ENCODE results near the gene DRC7. TPM values are rescaled to one million over a fixed set of nuclear protein-coding genes. Genes with fewer than 3 reads are reported as not detected.

DRC7 gene
- total and polyA plus RNA-seq, 10 donors, result 0.03 to 2.1 (median 0.15) TPM; not detected in 4

DNA sequence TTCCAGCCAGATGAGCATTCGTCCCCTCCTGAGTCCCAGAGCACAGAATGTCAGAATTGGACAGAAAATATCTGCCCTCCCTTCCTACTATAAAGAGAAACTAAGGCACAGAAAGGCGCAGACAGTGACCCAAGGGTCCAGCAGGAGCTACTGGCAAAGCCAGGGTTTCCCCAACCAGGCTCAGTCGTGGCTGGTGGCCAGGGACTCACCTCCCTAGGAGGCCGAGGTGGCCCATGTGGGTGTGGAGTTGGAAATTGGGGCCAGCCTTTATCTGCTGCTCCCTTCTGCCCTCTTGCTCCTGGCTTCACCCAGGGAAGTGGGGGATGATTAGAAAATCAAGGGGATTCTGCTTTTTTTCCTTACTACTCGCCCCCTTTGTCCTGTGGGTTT, 1.1 kb downstream of the DRC7 start:
- H3K27ac ChIP-seq, result peak overlapping the region in 3 of 8 donors; percentile 70 to 83 (median 76)
- intact Hi-C loops (cut with DNase I; ENCODE audit: low total_unique reads), result no loop called here
- DNase-seq, result no peak
- H3K9me3 ChIP-seq, result no peaks in the 10 kb centered on the region
- H3K27me3 ChIP-seq (replicated peaks in 1 of 7), result no peaks in the 10 kb centered on the region
- no peaks in the 10 kb centered on the region for H3K36me3 ChIP-seq
- 57 to 86% (median 71%) methylated on average over 5 of the region's 5 CpGs for WGBS, 5 donors
- TF ChIP-seq, protein P1, sequence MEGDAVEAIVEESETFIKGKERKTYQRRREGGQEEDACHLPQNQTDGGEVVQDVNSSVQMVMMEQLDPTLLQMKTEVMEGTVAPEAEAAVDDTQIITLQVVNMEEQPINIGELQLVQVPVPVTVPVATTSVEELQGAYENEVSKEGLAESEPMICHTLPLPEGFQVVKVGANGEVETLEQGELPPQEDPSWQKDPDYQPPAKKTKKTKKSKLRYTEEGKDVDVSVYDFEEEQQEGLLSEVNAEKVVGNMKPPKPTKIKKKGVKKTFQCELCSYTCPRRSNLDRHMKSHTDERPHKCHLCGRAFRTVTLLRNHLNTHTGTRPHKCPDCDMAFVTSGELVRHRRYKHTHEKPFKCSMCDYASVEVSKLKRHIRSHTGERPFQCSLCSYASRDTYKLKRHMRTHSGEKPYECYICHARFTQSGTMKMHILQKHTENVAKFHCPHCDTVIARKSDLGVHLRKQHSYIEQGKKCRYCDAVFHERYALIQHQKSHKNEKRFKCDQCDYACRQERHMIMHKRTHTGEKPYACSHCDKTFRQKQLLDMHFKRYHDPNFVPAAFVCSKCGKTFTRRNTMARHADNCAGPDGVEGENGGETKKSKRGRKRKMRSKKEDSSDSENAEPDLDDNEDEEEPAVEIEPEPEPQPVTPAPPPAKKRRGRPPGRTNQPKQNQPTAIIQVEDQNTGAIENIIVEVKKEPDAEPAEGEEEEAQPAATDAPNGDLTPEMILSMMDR (IDR thresholded peaks at IDR 0.05 in 8 of 11, conservative IDR thresholded peaks at IDR 0.05 in 3 of 11), result no peak
- TF ChIP-seq POLR2AphosphoS5 (IDR thresholded peaks at IDR 0.05), result no peak
- no peak for TF ChIP-seq POLR2A (IDR thresholded peaks at IDR 0.05)
- peak overlapping the region in 1 of 8 donors; percentile 66 for H3K4me3 ChIP-seq
- peaks cover 0 to 33% (median 13%) of the 10 kb centered on the region in 6 donors for H3K4me1 ChIP-seq

DNA sequence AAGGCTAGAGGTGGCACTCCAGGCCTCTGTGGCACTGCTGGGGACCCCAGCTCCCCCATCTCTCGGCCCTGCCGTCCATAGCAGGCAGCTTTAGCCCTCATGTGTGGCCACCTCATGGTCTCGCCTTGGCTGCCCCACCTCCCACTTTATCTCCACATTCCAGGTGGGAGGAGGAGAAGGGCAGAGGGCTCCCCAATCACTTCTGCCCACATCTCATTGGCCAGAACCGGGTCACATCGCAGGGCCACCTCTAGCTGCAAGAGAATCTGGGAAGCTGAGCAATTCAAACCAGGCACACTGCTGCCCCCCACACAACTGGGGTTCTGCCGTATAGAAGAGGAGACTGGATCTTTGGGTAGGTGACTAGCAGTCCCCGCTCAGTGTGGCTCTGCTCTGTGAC, 1.6 kb downstream of the DRC7 start:
- no peaks in the 10 kb centered on the region for H3K36me3 ChIP-seq
- no peak overlapping the region for H3K4me3 ChIP-seq
- no peaks in the 10 kb centered on the region for H3K27me3 ChIP-seq (replicated peaks in 1 of 7)
- no peak for DNase-seq
- H3K4me1 ChIP-seq, result peaks cover 0 to 29% (median 7%) of the 10 kb centered on the region in 6 donors
- H3K27ac ChIP-seq, result no peak overlapping the region
- 85 to 97% (median 93%) methylated on average over 7 of the region's 7 CpGs for WGBS, 5 donors
- H3K9me3 ChIP-seq, result no peaks in the 10 kb centered on the region
- intact Hi-C loops (cut with DNase I; ENCODE audit: low total_unique reads), result no loop called here
- TF ChIP-seq, protein P1 (IDR thresholded peaks at IDR 0.05 in 8 of 11, conservative IDR thresholded peaks at IDR 0.05 in 3 of 11), result no peak
- no peak for TF ChIP-seq POLR2A (IDR thresholded peaks at IDR 0.05)
- TF ChIP-seq POLR2AphosphoS5 (IDR thresholded peaks at IDR 0.05), result no peak

DNA sequence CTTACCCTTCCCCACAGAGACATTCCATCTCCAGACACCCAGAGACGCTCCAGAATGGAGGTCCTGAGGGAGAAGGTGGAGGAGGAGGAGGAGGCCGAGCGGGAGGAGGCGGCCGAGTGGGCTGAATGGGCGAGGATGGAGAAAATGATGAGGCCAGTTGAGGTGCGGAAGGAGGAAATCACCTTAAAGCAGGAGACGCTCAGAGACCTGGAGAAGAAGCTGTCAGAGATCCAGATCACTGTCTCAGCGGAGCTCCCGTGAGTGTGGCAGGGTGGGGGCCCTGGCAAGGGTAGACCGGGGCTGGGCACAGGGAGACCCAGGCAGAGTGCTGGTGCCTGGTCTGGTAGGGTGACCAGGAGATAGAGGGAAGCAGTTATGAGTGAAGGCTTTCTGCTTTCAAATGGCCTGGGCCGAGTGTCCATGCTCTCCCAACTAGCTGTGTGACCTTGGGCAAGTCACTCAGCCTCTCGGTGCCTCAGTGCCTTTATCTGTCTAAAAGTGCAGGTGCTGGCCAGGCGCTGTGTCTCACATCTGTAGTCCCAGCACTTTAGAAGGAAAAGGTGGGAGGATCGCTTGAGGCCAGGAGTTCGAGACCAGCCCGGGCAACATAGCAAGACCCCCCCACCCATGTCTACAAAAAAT, 3.4 kb downstream of the DRC7 start:
- Histone ChIP-seq H3K9me3 (no peaks in the 10 kb centered on the region), H3K4me3 (no peak overlapping the region), H3K27me3 (replicated peaks in 1 of 7) (no peaks in the 10 kb centered on the region), H3K36me3 (no peaks in the 10 kb centered on the region), H3K27ac (no peak overlapping the region), H3K4me1 (peaks cover 0 to 24% (median 4%) of the 10 kb centered on the region in 6 donors)
- intact Hi-C loops (cut with DNase I; ENCODE audit: low total_unique reads), result no loop called here
- DNase-seq, result no peak
- 90 to 96% (median 91%) methylated on average over 17 of the region's 17 CpGs for WGBS, 5 donors
- no peak for TF ChIP-seq POLR2AphosphoS5 (IDR thresholded peaks at IDR 0.05)
- TF ChIP-seq, protein P1 (IDR thresholded peaks at IDR 0.05 in 8 of 11, conservative IDR thresholded peaks at IDR 0.05 in 3 of 11), result no peak
- TF ChIP-seq POLR2A (IDR thresholded peaks at IDR 0.05), result no peak

DNA sequence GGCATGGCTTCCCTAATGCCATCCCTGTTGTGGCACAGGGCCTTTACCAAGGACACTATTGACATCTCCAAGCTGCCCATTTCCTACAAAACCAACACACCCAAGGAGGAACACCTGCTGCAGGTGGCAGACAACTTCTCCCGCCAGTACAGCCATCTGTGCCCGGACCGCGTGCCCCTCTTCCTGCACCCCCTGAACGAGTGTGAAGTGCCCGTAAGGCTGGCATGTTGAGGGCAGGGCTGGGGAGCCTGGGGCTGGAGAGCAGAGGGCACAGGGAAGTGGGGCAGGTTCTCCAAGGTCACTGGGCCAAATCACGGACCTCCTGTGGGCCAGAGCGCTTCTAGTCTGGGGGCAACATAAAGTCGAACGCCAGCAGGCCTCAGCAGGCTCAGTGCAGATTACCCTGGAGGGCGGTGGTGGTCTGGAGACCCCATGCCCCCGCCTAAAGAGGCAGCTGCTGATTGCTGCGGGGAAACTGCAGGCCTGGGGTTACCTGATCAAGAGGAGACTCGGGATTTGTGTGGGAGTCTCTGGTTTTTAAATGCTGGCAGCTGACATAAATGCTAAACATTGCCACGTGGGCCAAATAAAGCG, 4.3 kb downstream of the DRC7 start:
- WGBS, 5 donors, result 76 to 86% (median 84%) methylated on average over 16 of the region's 16 CpGs
- TF ChIP-seq POLR2A (IDR thresholded peaks at IDR 0.05) (no peak), POLR2AphosphoS5 (IDR thresholded peaks at IDR 0.05) (no peak)
- TF ChIP-seq, protein P1 (IDR thresholded peaks at IDR 0.05 in 8 of 11, conservative IDR thresholded peaks at IDR 0.05 in 3 of 11), result no peak
- intact Hi-C loops (cut with DNase I; ENCODE audit: low total_unique reads), result no loop called here
- no peak overlapping the region for H3K4me3 ChIP-seq
- H3K4me1 ChIP-seq, result peaks cover 0 to 23% (median 4%) of the 10 kb centered on the region in 6 donors
- no peaks in the 10 kb centered on the region for H3K36me3 ChIP-seq
- DNase-seq, result no peak
- H3K27me3 ChIP-seq (replicated peaks in 1 of 7), result no peaks in the 10 kb centered on the region
- H3K27ac ChIP-seq, result no peak overlapping the region
- no peaks in the 10 kb centered on the region for H3K9me3 ChIP-seq

Data from spleen (tissue), 11 donors.